Activated naive CD8-positive, alpha-beta T cell treated with anti-CD3 and anti-CD28 coated beads, Interleukin-2, amount 50 U/mL, for 16 hours (primary cell): ENCODE measurements around the gene RSPO1.
A peak's percentile ranks its signal among the peaks of the same experiment; 100 is the strongest.
"Not testable (repeated sequence)": the region's sequence is repeated elsewhere in the genome, so short reads cannot be mapped to it uniquely, and the experiment has no call there.

Experiments
- DNase-seq: peaks from one replicate; pipeline ENCODE4 v3.0.0-alpha.2; 2020; ENCODE audit warnings: low read depth, low spot score

The RSPO1 gene

GRCh38 chr1:37620707-37621106 is 14.0 kb downstream of the RSPO1 start:
- DNase-seq: no peak

GRCh38 chr1:37616330-37616729 is 18.4 kb downstream of the RSPO1 start:
- DNase-seq: no peak

GRCh38 chr1:37614105-37614504 is 20.6 kb downstream of the RSPO1 start:
- no peak for DNase-seq

GRCh38 chr1:37612186-37612585 is 22.5 kb downstream of the RSPO1 start:
- DNase-seq: no peak

GRCh38 chr1:37609994-37610393 is 24.7 kb downstream of the RSPO1 start:
- DNase-seq: no peak

DNA sequence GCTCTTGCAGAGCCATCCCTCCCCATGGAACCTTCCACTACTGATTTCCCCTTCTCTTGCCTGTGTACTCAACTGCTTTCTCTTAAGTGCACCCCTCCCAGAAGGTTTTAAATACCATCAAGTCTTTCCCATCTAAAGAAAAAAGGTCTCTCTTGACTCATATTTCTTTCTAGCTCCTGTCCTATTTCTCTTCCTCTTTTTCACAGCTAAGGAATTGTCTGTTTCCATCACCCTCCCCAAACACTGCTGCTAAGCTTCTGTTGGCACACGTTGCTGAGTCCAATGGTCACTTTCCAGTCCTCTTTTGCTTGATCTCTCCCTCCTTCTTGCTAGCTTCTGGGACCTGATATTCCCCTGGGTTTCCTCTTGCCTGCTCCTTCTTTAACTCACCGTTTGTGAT is 25.7 kb downstream of the RSPO1 start:
- no peak for DNase-seq

GRCh38 chr1:37606481-37607263 is 28.0 kb downstream of the RSPO1 start:
- DNase-seq: no peak

GRCh38 chr1:37605806-37606474 is 28.8 kb downstream of the RSPO1 start:
- no peak for DNase-seq

- DNase-seq: no peak
These were observed 29.5 kb downstream of the RSPO1 start for GRCh38 chr1:37605061-37605650.

DNA sequence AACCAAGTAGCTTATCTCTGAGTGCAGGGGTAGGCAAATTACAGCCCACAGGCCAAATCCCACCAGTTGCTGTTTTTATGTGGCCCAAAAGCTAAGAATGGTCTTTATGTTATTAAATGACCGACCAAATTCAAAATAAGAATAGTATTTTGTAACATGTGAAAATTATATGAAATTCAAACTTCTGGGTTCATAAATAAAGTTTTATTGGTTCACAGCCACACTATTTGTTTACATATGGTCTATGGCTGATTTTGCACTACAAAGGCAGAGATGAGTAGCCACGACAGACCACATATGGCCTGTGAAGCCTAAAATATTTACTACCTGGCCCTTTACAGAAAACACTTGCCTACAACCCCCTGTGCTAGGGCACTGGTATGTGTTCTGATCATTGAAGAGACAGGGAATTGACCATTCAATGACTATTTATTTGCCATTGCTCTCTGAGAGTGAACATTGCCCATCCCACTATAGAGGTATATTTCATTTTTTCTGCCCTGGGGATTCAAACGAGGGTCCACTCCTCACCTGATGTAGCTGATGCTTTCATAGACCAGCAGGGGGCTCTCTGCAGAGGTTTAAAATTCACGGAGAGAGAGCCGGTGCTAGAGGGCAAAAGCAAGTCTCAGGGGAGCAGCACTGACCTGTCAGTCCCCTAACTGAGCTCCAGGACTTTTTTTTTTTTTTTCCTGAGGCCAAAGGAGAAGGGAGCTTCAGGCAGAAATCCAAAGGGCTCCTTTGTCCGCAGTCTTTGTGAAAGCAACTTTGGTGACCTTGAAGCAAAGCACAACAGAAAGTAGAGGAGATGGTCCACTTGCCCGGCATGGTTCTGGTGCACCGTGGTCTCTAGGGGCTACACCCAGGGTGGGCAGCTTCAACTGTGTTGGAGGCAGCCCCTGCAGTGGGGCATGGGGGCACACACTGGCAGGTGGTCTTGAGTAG is 31.7 kb downstream of the RSPO1 start:
- no peak for DNase-seq

DNA sequence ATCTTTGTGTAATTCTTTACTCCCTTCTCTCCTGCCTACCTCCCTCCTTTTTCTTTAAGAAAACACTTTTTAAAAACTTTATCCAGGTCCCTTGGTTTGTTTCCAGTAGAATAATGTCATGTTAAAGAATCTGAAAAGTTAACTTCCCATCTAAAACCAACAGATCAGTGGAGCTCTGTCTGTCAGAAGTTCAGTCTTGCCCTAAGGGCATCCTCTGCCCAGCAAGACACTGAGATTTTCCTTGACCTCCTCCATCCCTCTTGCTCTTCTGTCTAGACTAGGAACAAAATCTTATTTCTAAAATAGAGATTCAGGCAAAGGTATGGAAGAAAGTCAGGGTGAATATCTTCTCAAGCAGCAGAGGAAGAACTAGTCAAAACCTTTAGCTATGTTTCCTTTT is 33.3 kb downstream of the RSPO1 start:
- no peak for DNase-seq

GRCh38 chr1:37599940-37600339 is 34.8 kb downstream of the RSPO1 start:
- no peak for DNase-seq

DNA sequence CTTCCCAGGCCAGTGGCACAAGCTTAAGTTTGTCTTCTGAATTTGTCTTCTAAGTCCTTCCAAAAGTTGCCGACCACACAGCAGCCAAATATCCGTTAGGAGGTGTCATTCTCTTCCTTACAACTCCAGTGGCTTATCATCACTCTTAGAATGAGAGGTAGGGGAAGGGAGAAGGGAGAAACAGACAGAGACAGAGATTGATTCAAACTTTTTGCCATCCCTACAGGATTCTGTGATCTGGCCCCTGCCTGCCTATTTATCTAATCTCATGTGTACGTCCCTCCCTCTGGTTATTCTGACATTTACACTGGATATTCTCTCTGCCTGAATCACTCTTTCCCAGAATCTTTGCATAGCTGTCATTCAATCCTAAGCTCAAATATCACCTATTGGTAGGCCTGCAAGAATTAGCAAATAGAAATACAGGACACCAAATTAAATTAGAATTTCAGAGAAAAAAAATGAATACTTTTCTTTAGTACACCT is 38.5 kb downstream of the RSPO1 start:
- no peak for DNase-seq

DNA sequence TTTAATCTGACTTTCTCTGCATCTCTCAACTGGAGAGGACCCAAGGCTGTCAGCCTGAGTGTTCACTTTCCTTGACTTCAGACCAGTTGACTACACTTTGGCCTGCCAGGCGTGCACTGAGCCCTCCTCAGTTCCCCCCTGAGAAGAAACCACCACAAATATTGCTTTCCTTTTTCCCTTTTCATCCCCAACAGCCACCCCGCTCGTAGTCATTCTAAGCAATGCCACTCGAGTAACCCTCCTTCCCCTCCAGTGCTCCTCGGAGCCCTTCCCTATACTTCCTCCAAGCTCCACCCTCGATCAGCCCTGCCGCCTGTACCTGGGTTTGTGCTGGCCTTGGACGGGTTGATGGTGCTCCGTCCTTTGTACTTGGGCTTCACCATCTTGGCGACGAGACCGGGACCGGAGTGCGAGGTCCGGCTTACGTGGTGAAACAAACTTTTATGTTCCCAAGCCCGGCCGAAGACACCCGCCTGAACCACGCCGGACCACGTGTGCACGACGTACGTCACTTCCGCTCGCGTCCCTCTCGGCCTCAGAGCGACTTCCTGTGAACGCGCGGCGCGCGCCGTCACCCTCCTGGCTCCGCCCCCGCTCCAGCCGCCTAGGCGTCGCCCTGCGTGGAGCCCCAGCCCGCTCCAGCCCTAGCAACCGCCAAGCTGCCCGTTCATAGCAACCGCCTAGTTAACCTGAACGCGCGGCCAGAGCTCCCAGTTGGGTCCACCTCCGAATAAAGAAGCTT is 39.1 kb downstream of the RSPO1 start, which contains the start of gene GNL2:
Gene GNL2, minus strand, starts transcription at position 498 of the 742 bp plus-strand sequence. Its CDS starts 115 bp downstream, at position 383.
- DNase-seq: peak; percentile 90

- DNase-seq: no peak
These were observed 41.0 kb downstream of the RSPO1 start for GRCh38 chr1:37593726-37594125.

- DNase-seq: no peak
These were observed 45.8 kb downstream of the RSPO1 start for GRCh38 chr1:37588939-37589338.

- DNase-seq: not testable (repeated sequence)
These were observed 50.1 kb downstream of the RSPO1 start for GRCh38 chr1:37584544-37584943.

DNA sequence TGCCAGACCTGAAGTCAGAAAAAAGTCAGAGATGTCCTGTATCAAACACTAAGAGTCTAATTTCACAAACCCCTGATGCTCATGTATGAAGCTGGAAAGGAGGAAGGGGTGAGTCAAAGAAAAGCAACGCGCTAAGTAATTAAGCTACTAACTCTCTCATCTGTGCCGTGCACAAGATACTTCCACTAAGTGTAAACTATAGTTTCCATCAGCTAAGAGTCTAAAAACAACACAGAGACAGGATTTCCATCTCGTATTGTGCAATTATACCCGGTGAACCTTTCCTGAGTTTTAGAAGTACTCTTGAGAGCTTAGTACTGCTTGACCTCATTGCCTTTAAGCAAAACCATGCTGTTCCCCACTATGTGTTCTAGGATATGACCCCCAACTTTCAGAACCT is 59.0 kb downstream of the RSPO1 start:
- no peak for DNase-seq

- no peak for DNase-seq
These were observed 59.7 kb downstream of the RSPO1 start for GRCh38 chr1:37574834-37575480.
